ENCODE measurements around the gene UBXN7.

DNA sequence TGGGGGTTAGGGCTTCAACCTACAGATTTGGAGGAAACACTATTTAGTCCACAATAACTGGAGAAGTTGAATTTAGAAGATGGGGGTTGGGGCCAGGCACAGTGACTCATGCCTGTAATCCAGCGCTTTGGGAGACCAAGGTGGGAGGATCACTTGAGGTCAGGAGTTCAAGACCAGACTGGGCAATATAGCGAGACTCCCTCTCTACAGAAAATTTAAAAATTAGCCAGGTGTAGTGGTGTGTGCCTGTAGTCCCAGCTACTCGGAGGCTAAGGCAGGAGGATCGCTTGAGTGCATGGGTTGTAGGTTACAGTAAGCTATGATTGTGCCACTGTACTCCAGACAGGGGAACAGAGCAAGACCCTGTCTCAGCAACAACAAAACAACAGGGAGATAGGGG is 109.2 kb downstream of the UBXN7 start:
- TF ChIP-seq, protein P1, sequence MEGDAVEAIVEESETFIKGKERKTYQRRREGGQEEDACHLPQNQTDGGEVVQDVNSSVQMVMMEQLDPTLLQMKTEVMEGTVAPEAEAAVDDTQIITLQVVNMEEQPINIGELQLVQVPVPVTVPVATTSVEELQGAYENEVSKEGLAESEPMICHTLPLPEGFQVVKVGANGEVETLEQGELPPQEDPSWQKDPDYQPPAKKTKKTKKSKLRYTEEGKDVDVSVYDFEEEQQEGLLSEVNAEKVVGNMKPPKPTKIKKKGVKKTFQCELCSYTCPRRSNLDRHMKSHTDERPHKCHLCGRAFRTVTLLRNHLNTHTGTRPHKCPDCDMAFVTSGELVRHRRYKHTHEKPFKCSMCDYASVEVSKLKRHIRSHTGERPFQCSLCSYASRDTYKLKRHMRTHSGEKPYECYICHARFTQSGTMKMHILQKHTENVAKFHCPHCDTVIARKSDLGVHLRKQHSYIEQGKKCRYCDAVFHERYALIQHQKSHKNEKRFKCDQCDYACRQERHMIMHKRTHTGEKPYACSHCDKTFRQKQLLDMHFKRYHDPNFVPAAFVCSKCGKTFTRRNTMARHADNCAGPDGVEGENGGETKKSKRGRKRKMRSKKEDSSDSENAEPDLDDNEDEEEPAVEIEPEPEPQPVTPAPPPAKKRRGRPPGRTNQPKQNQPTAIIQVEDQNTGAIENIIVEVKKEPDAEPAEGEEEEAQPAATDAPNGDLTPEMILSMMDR (IDR thresholded peaks at IDR 0.05; ENCODE audit: low read depth, low read length) = no peak
- no peak for TF ChIP-seq EZH2phosphoT487 (IDR thresholded peaks at IDR 0.05; ENCODE audit: low read depth)

All from OCI-LY3 (cell line).